ENCODE results near the gene MS4A6E. TPM values are rescaled to one million over a fixed set of nuclear protein-coding genes. Genes with fewer than 3 reads are reported as not detected.

MS4A6E gene
- polyA plus RNA-seq, 1 of the 3 experiments (the other 2 are of a cell fraction) = not detected

DNA sequence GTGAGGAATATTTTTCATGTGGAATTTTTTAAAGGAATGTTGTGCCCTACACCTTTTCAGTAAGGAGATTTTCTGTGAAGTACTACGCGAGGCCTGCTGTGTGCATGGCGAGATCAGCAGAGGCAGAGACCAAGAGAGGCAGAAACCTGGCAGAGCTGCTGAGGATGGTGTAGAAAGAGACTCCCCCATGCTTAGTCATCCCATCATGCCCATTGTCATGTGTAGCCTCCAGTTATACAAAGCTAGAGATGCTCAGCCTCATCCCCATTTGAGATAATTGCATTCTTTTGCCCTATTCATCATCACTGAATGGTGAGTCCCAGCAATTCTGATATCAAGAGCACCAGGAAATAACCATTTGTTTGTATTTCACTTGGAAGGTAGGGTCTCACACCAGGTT, 48.3 kb downstream of the MS4A6E start:
- ChIA-PET CTCF (no interaction called here), POLR2A (no interaction called here)
- Histone ChIP-seq H3K36me3 (replicated peaks in 1 of 2; ENCODE audit: control insufficient read depth in 1 of 2, insufficient read depth in 2 of 2, low read length in 1 of 2) (no peaks in the 10 kb centered on the region), H3F3A (replicated peaks; ENCODE audit: insufficient read depth) (no peaks in the 10 kb centered on the region), H3K4me2 (no peak overlapping the region), H3K4me1 (ENCODE audit: control insufficient read depth in 1 of 2, insufficient read depth in 2 of 2, low read depth in 1 of 2, low read length in 1 of 2) (no peaks in the 10 kb centered on the region), H3K9me2 (no peaks in the 10 kb centered on the region), H3K27ac (ENCODE audit: low read depth in 2 of 2, low read length in 1 of 2) (no peak overlapping the region), H3K27me3 (ENCODE audit: insufficient read depth) (no peaks in the 10 kb centered on the region; the same call in 1 of the 2 replicates), H3K79me2 (ENCODE audit: insufficient read depth) (no peaks in the 10 kb centered on the region), H3K9ac (no peak overlapping the region), H2AFZ (ENCODE audit: low read depth) (no peak overlapping the region), H4K20me1 (ENCODE audit: insufficient read depth) (no peaks in the 10 kb centered on the region), H3K9me3 (no peaks in the 10 kb centered on the region), H3K4me3 (ENCODE audit: low read depth in 2 of 2, low read length in 1 of 2) (no peak overlapping the region)
- DNase-seq = no peak
- no peak for TF ChIP-seq NFIC (IDR thresholded peaks at IDR 0.05; ENCODE audit: borderline replicate concordance)
- TF ChIP-seq, protein P1, sequence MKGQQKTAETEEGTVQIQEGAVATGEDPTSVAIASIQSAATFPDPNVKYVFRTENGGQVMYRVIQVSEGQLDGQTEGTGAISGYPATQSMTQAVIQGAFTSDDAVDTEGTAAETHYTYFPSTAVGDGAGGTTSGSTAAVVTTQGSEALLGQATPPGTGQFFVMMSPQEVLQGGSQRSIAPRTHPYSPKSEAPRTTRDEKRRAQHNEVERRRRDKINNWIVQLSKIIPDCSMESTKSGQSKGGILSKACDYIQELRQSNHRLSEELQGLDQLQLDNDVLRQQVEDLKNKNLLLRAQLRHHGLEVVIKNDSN (IDR thresholded peaks at IDR 0.05; ENCODE audit: borderline replicate concordance, low read depth) = no peak
- TF ChIP-seq CHD2 (IDR thresholded peaks at IDR 0.05; ENCODE audit: low read length, partially characterized antibody) = no peak
- TF ChIP-seq, protein P2, sequence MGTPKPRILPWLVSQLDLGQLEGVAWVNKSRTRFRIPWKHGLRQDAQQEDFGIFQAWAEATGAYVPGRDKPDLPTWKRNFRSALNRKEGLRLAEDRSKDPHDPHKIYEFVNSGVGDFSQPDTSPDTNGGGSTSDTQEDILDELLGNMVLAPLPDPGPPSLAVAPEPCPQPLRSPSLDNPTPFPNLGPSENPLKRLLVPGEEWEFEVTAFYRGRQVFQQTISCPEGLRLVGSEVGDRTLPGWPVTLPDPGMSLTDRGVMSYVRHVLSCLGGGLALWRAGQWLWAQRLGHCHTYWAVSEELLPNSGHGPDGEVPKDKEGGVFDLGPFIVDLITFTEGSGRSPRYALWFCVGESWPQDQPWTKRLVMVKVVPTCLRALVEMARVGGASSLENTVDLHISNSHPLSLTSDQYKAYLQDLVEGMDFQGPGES (IDR thresholded peaks at IDR 0.05; ENCODE audit: low read depth, low read length) = no peak
- TF ChIP-seq, protein P3, sequence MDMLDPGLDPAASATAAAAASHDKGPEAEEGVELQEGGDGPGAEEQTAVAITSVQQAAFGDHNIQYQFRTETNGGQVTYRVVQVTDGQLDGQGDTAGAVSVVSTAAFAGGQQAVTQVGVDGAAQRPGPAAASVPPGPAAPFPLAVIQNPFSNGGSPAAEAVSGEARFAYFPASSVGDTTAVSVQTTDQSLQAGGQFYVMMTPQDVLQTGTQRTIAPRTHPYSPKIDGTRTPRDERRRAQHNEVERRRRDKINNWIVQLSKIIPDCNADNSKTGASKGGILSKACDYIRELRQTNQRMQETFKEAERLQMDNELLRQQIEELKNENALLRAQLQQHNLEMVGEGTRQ (IDR thresholded peaks at IDR 0.05; ENCODE audit: borderline replicate concordance, low read depth, low read length) = no peak
- TF ChIP-seq, protein P4, sequence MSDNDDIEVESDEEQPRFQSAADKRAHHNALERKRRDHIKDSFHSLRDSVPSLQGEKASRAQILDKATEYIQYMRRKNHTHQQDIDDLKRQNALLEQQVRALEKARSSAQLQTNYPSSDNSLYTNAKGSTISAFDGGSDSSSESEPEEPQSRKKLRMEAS (IDR thresholded peaks at IDR 0.05; ENCODE audit: low read depth) = no peak
- TF ChIP-seq FOSL2 (IDR thresholded peaks at IDR 0.05; ENCODE audit: borderline replicate concordance, low read depth) = no peak
- no peak for TF ChIP-seq JUND (IDR thresholded peaks at IDR 0.05)
- TF ChIP-seq MEF2A (IDR thresholded peaks at IDR 0.05; ENCODE audit: borderline replicate concordance, low read depth) = no peak
- no peak for TF ChIP-seq SIN3A (IDR thresholded peaks at IDR 0.05; ENCODE audit: borderline replicate concordance, low read depth, low read length)
- TF ChIP-seq ELF1 (IDR thresholded peaks at IDR 0.05) = no peak
- no peak for TF ChIP-seq RFX5 (IDR thresholded peaks at IDR 0.05; ENCODE audit: low read length)
- no peak for TF ChIP-seq EP300 (IDR thresholded peaks at IDR 0.05; ENCODE audit: borderline replicate concordance in 1 of 2, low read depth in 1 of 2, low read length in 1 of 2)
- no peak for TF ChIP-seq TAF1 (IDR thresholded peaks at IDR 0.05; ENCODE audit: borderline replicate concordance, low read depth, low read length)
- TF ChIP-seq, protein P5, sequence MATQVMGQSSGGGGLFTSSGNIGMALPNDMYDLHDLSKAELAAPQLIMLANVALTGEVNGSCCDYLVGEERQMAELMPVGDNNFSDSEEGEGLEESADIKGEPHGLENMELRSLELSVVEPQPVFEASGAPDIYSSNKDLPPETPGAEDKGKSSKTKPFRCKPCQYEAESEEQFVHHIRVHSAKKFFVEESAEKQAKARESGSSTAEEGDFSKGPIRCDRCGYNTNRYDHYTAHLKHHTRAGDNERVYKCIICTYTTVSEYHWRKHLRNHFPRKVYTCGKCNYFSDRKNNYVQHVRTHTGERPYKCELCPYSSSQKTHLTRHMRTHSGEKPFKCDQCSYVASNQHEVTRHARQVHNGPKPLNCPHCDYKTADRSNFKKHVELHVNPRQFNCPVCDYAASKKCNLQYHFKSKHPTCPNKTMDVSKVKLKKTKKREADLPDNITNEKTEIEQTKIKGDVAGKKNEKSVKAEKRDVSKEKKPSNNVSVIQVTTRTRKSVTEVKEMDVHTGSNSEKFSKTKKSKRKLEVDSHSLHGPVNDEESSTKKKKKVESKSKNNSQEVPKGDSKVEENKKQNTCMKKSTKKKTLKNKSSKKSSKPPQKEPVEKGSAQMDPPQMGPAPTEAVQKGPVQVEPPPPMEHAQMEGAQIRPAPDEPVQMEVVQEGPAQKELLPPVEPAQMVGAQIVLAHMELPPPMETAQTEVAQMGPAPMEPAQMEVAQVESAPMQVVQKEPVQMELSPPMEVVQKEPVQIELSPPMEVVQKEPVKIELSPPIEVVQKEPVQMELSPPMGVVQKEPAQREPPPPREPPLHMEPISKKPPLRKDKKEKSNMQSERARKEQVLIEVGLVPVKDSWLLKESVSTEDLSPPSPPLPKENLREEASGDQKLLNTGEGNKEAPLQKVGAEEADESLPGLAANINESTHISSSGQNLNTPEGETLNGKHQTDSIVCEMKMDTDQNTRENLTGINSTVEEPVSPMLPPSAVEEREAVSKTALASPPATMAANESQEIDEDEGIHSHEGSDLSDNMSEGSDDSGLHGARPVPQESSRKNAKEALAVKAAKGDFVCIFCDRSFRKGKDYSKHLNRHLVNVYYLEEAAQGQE (IDR thresholded peaks at IDR 0.05; ENCODE audit: low read depth, low read length) = no peak
- no peak for TF ChIP-seq RCOR1 (IDR thresholded peaks at IDR 0.05; ENCODE audit: low read length)
- TF ChIP-seq, protein P6, sequence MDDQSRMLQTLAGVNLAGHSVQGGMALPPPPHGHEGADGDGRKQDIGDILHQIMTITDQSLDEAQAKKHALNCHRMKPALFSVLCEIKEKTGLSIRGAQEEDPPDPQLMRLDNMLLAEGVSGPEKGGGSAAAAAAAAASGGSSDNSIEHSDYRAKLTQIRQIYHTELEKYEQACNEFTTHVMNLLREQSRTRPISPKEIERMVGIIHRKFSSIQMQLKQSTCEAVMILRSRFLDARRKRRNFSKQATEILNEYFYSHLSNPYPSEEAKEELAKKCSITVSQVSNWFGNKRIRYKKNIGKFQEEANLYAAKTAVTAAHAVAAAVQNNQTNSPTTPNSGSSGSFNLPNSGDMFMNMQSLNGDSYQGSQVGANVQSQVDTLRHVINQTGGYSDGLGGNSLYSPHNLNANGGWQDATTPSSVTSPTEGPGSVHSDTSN (IDR thresholded peaks at IDR 0.05) = no peak
- no peak for TF ChIP-seq EZH2phosphoT487 (IDR thresholded peaks at IDR 0.05; ENCODE audit: borderline replicate concordance, low read depth)
- WGBS (ENCODE audit: low lambda C conversion rate) = 0% methylated on average over 3 of the region's 3 CpGs
